NCI-H510A (cell line): ENCODE results near the gene CEP78.
"Not testable (repeated sequence)": the region's sequence is repeated elsewhere in the genome, so short reads cannot be mapped to it uniquely, and the experiment has no call there.

Source experiments
- DNase-seq: peaks from one replicate; lab custom pipeline; 2025; lab: John Stamatoyannopoulos, UW

The CEP78 gene

GRCh38 chr9:78235762-78236550, at the start of gene CEP78:
TSS of gene CEP78 (plus strand) at chr9:78236075. CDS start at chr9:78236351, 276 bp downstream.
- peak; percentile 94 for DNase-seq

- DNase-seq, result no peak
Measured at GRCh38 chr9:78187763-78188484, 48.0 kb upstream of the CEP78 start.

- no peak for DNase-seq
Measured at GRCh38 chr9:78188594-78188993, 47.3 kb upstream of the CEP78 start.

- no peak for DNase-seq
Measured at GRCh38 chr9:78189001-78189400, 46.9 kb upstream of the CEP78 start.

- no peak for DNase-seq
Measured at GRCh38 chr9:78189461-78189860, 46.4 kb upstream of the CEP78 start.

GRCh38 chr9:78191931-78192330, 43.9 kb upstream of the CEP78 start:
- no peak for DNase-seq

GRCh38 chr9:78196258-78196657, 39.6 kb upstream of the CEP78 start:
- no peak for DNase-seq

GRCh38 chr9:78201158-78201777, 34.6 kb upstream of the CEP78 start:
- DNase-seq, result peak; percentile 19

- DNase-seq, result no peak
Measured at GRCh38 chr9:78207319-78207718, 28.6 kb upstream of the CEP78 start.

- DNase-seq, result no peak
Measured at GRCh38 chr9:78207901-78208300, 28.0 kb upstream of the CEP78 start.

GRCh38 chr9:78209127-78209526, 26.7 kb upstream of the CEP78 start:
- DNase-seq, result no peak

- DNase-seq, result no peak
Measured at GRCh38 chr9:78210841-78211301, 25.0 kb upstream of the CEP78 start.

- DNase-seq, result no peak
Measured at GRCh38 chr9:78212868-78213267, 23.0 kb upstream of the CEP78 start.

GRCh38 chr9:78213712-78214111, 22.2 kb upstream of the CEP78 start:
- DNase-seq, result no peak

- DNase-seq, result no peak
Measured at GRCh38 chr9:78214492-78214891, 21.4 kb upstream of the CEP78 start.

GRCh38 chr9:78215706-78216105, 20.2 kb upstream of the CEP78 start:
- DNase-seq, result no peak

- peak; percentile 7 for DNase-seq
Measured at GRCh38 chr9:78218890-78219289, 17.0 kb upstream of the CEP78 start.

- no peak for DNase-seq
Measured at GRCh38 chr9:78221425-78221824, 14.4 kb upstream of the CEP78 start.

- DNase-seq, result not testable (repeated sequence)
Measured at GRCh38 chr9:78221841-78222240, 14.0 kb upstream of the CEP78 start.

- DNase-seq, result no peak
Measured at GRCh38 chr9:78230761-78231160, 5.1 kb upstream of the CEP78 start.

- not testable (repeated sequence) for DNase-seq
Measured at GRCh38 chr9:78232471-78232870, 3.4 kb upstream of the CEP78 start.

- no peak for DNase-seq
Measured at GRCh38 chr9:78234810-78235209, 1.1 kb upstream of the CEP78 start.

GRCh38 chr9:78235256-78235761, 566 bp upstream of the CEP78 start:
- DNase-seq, result no peak
